B cell (primary cell): Measurements from ENCODE around the gene UCHL3. TPM values are rescaled to one million over a fixed set of nuclear protein-coding genes. Genes with fewer than 3 reads are reported as not detected.

ENCODE experiments used
- ATAC-seq: fragments of 200-7000 bp; cut with Tn5 transposase; one replicate; pipeline ENCODE4 v1.10.0; 2021; ENCODE audit warnings: low read depth, mild to moderate bottlenecking, moderate number of reproducible peaks, moderate library complexity
- CTCF ChIA-PET: fragments of 350-600 bp; sonication (Branson Sonifier 250); formaldehyde crosslinking; loops from one replicate; lab custom pipeline; 2021; ENCODE audit warnings: antibody characterized with exemption, inconsistent platforms; lab: Charles Lee
- POLR2A ChIA-PET: fragments of 350-600 bp; sonication (Branson Sonifier 250); formaldehyde crosslinking; loops from one replicate; lab custom pipeline; 2021; ENCODE audit warnings: antibody characterized with exemption; lab: Charles Lee
- DNase-seq: peaks from one replicate; pipeline ENCODE4 v3.0.0; 2013
- H2AFZ ChIP-seq: 2 replicates; pipeline ENCODE4 v1.6.1; 2012; ENCODE audit warnings: mild to moderate bottlenecking, low read depth, low read length; ENCODE audit not compliant: insufficient read depth, poor library complexity, severe bottlenecking
- H3K27ac ChIP-seq, 2 donors: 1 replicate in 1 of 2; 2 replicates in 1 of 2; pipeline ENCODE4 v1.5.1; 2012 to 2013; ENCODE audit warnings: low read length in 2 of 2, mild to moderate bottlenecking in 2 of 2, moderate library complexity in 1 of 2
- H3K27me3 ChIP-seq, 4 experiments: fragments of 200-600 bp in 1 of 4; sonication (generic) in 1 of 4; replicated peaks in 1 of 4; 1 replicate in 2 of 4; 2 replicates in 2 of 4; pipeline versions ENCODE4 v1.6.1 to v1.7.0; 2013 to 2016; ENCODE audit warnings: low read length in 3 of 4, mild to moderate bottlenecking in 2 of 4, mixed read lengths in 1 of 4, moderate library complexity in 1 of 4; ENCODE audit not compliant: insufficient read depth in 4 of 4, control insufficient read depth in 3 of 4; ENCODE audit errors: control extremely low read depth in 1 of 4
- H3K36me3 ChIP-seq, 2 experiments: replicated peaks in 1 of 2; 1 replicate in 1 of 2; 2 replicates in 1 of 2; pipeline versions ENCODE4 v1.6.1 to v1.7.1; 2013; ENCODE audit warnings: low read length in 1 of 2; ENCODE audit not compliant: insufficient read depth in 2 of 2, control insufficient read depth in 1 of 2; ENCODE audit errors: control extremely low read depth in 1 of 2, extremely low read depth in 1 of 2
- H3K4me1 ChIP-seq, 2 donors: fragments of 200-600 bp in 1 of 2; sonication (generic) in 1 of 2; 1 replicate in 1 of 2; 2 replicates in 1 of 2; pipeline versions ENCODE4 v1.5.1 to v1.6.1; 2013 to 2017; ENCODE audit warnings: low read length in 2 of 2; ENCODE audit not compliant: control insufficient read depth in 2 of 2, insufficient read depth in 2 of 2
- H3K4me2 ChIP-seq: replicated peaks from 2 replicates; pipeline ENCODE3; 2012; ENCODE audit warnings: mild to moderate bottlenecking, low read depth, low read length; ENCODE audit not compliant: poor library complexity, severe bottlenecking
- H3K4me3 ChIP-seq, 5 experiments: fragments of 200-600 bp in 1 of 5; sonication (generic) in 1 of 5; 1 replicate in 3 of 5; 2 replicates in 2 of 5; pipeline versions ENCODE4 v1.5.1 to v1.7.0; 2011 to 2016; ENCODE audit warnings: low read length in 4 of 5, mild to moderate bottlenecking in 4 of 5, low read depth in 2 of 5, control low read depth in 1 of 5, moderate library complexity in 1 of 5; ENCODE audit not compliant: insufficient read depth in 1 of 5; ENCODE audit errors: control extremely low read depth in 1 of 5, extremely low read depth in 1 of 5
- H3K79me2 ChIP-seq: fragments of 200-600 bp; sonication (generic); one replicate; pipeline ENCODE4 v1.6.0; 2016; ENCODE audit warnings: low read length; ENCODE audit not compliant: control insufficient read depth, insufficient read depth
- H3K9ac ChIP-seq: fragments of 200-600 bp; sonication (generic); 2 replicates; pipeline ENCODE4 v1.6.1; 2017; ENCODE audit warnings: mild to moderate bottlenecking, low read length, moderate library complexity
- H3K9me3 ChIP-seq, 3 donors: one replicate each; pipeline versions ENCODE4 v1.6.1 to v1.7.1; 2013; ENCODE audit warnings: low read length in 2 of 3; ENCODE audit not compliant: control insufficient read depth in 2 of 3, insufficient read depth in 1 of 3; ENCODE audit errors: control extremely low read depth in 1 of 3
- H4K20me1 ChIP-seq: 2 replicates; pipeline ENCODE4 v1.6.0; 2012; ENCODE audit warnings: mild to moderate bottlenecking, low read length; ENCODE audit not compliant: insufficient read depth, control insufficient read depth, poor library complexity, severe bottlenecking
- H3K27ac Mint-ChIP-seq: one replicate; pipeline ENCODE4 v1.8.0; 2021; ENCODE audit warnings: mixed read lengths
- H3K27me3 Mint-ChIP-seq: one replicate; pipeline ENCODE4 v1.8.0; 2021; ENCODE audit warnings: mixed read lengths
- H3K4me1 Mint-ChIP-seq: one replicate; pipeline ENCODE4 v1.8.0; 2021; ENCODE audit warnings: mixed read lengths
- H3K4me3 Mint-ChIP-seq: one replicate; pipeline ENCODE4 v1.8.0; 2021; ENCODE audit warnings: mixed read lengths
- H3K9me3 Mint-ChIP-seq: one replicate; pipeline ENCODE4 v1.8.0; 2022; ENCODE audit warnings: mixed read lengths; ENCODE audit not compliant: insufficient read depth
- EZH2 ChIP-seq: IDR thresholded peaks from 2 replicates; pipeline ENCODE4 v1.6.1; 2012; ENCODE audit warnings: borderline replicate concordance, low read depth, mild to moderate bottlenecking, moderate library complexity, low read length; ENCODE audit not compliant: insufficient read depth, poor library complexity, severe bottlenecking
- WGBS: methylation state at CpG from one replicate; pipeline ENCODE4 v1.1.5; 2013; ENCODE audit warnings: missing lambda C conversion rate; ENCODE audit not compliant: insufficient coverage; 5-methylcytosine and 5-hydroxymethylcytosine counted together
- intact Hi-C: fragments of 100-400 bp; cut with micrococcal nuclease; formaldehyde crosslinking; loops from one replicate; pipeline ENCODE4 v1.10.0; 2022
- polyA plus RNA-seq: library from polyadenylated mRNA; depleted of rRNA; stranded (reverse); fragments of >200 nt; gene quantifications from 2 replicates; pipeline ENCODE4 v1.2.3, GENCODE V29; 2012
- total RNA-seq, 2 donors: library from RNA; stranded (reverse); fragments of 120-200 nt in 1 of 2; gene quantifications; 1 replicate in 1 of 2; 2 replicates in 1 of 2; pipeline versions ENCODE4 v1.2.3 to v1.2.4, GENCODE V29; 2013 to 2022
- TF ChIP-seq, protein P1 (sequence below): fragments of 200-600 bp; IDR thresholded peaks from one replicate; pipeline ENCODE4 v1.8.0; 2022; ENCODE audit warnings: antibody characterized with exemption, mild to moderate bottlenecking

Gene UCHL3
- total and polyA plus RNA-seq, 2 donors (not counting 1 experiment from before 2014, with no cell fraction given): 13.3 to 13.5 TPM

DNA sequence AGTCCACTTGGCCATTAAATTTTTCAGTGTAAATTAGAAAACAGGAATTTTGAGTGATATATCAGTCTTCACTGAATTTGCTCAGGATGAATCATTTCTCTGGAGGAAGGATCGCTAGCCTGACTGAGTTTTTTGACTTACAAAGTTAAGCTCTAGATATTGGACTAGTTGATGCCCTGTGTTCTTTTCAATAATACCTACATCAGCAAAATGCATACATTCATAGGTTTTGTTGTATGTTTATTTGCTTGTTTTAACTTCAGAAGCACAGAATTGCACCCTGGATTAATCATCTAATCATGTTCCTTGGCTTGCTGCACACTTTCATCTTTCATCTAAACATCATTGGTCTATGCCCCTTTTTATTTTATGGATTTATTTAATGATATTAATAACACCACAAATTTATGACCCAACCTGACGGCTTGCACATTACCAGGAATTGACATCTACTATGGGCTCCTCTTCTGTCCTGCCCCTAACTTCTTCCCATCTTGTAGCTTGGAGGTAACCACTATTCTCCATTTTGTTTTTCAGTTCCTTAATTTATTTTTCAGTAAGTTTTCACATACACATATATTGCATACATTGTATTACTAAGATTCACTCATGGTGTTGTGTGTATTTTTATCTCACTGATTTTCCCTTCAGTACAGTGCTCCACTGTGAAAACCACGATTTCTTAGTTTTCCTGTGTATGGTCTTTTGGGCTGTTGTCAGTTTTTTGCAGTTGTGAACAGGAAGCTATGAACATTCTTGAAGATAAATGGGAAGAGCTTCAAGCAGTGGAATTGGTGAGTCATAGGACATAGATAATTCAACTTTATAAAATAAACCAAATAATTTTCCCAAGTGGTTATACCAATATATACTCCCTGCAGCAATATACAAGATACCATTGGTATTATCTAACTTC, 35.3 kb upstream of the UCHL3 start:
- Histone ChIP-seq H3K9me3 (peaks cover 0 to 2% (median 0%) of the 10 kb centered on the region in 3 donors), H3K79me2 (no peaks in the 10 kb centered on the region), H3K4me1 (peaks cover 16 to 24% of the 10 kb centered on the region in 2 donors), H3K4me3 (no peak overlapping the region), H3K27me3 (no peaks in the 10 kb centered on the region), H4K20me1 (no peaks in the 10 kb centered on the region), H3K36me3 (no peaks in the 10 kb centered on the region), H3K4me2 (no peak overlapping the region), H2AFZ (no peak overlapping the region), H3K9ac (no peak overlapping the region), H3K27ac (no peak overlapping the region)
- ChIA-PET CTCF (no interaction called here), POLR2A (no interaction called here)
- ATAC-seq: no peak
- no peak overlapping the region for H3K4me3 Mint-ChIP-seq
- H3K27ac Mint-ChIP-seq: no peak overlapping the region
- TF ChIP-seq, protein P1, sequence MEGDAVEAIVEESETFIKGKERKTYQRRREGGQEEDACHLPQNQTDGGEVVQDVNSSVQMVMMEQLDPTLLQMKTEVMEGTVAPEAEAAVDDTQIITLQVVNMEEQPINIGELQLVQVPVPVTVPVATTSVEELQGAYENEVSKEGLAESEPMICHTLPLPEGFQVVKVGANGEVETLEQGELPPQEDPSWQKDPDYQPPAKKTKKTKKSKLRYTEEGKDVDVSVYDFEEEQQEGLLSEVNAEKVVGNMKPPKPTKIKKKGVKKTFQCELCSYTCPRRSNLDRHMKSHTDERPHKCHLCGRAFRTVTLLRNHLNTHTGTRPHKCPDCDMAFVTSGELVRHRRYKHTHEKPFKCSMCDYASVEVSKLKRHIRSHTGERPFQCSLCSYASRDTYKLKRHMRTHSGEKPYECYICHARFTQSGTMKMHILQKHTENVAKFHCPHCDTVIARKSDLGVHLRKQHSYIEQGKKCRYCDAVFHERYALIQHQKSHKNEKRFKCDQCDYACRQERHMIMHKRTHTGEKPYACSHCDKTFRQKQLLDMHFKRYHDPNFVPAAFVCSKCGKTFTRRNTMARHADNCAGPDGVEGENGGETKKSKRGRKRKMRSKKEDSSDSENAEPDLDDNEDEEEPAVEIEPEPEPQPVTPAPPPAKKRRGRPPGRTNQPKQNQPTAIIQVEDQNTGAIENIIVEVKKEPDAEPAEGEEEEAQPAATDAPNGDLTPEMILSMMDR: no peak
- TF ChIP-seq EZH2: no peak
- 100% methylated on average over 1 of the region's 3 CpGs for WGBS
- no peaks in the 10 kb centered on the region for H3K9me3 Mint-ChIP-seq
- H3K4me1 Mint-ChIP-seq: peaks cover 17% of the 10 kb centered on the region
- intact Hi-C loops: no loop called here
- H3K27me3 Mint-ChIP-seq: no peaks in the 10 kb centered on the region
- no peak for DNase-seq

DNA sequence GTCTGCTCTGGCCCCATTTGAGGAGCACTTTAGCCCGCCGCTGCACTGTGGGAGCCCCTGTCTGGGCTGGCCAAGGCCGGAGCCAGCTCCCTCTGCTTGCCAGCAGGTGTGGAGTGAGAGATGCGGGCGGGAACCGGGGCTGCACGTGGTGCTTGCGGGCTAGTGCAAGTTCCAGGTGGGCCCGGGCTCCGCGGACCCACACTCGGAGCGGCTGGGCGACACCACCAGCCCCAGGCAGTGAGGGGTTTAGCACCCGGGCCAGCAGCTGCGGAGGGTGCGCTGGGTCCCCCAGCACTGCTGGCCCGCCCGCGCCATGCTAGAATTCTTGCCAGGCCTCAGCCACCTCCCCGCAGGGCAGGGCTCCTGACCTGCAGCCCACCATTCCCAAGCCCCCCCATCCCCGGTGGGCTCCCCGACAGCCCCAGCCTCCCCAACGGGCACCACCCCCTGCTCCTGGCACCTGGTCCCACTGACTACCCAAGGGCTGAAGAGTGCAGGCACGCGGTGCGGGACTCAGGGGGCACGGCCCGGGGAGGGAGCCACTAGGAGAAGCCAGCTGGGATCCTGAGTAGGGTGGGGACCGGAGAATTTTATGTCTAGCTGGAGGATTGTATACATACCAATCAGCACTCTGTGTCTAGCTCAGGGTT, 31.0 kb upstream of the UCHL3 start:
- intact Hi-C loops: no loop called here
- POLR2A ChIA-PET: no interaction called here
- CTCF ChIA-PET: no interaction called here

More for the DNA sequence above, 31.0 kb upstream of the UCHL3 start:
- TF ChIP-seq, protein P1: no peak
- TF ChIP-seq EZH2: no peak
- Histone ChIP-seq H3K9ac (no peak overlapping the region), H4K20me1 (no peaks in the 10 kb centered on the region), H3K36me3 (no peaks in the 10 kb centered on the region), H3K4me1 (peaks cover 0 to 3% of the 10 kb centered on the region in 2 donors), H3K79me2 (no peaks in the 10 kb centered on the region), H3K4me2 (no peak overlapping the region), H3K9me3 (peaks cover 0 to 13% (median 2%) of the 10 kb centered on the region in 3 donors), H3K27ac (no peak overlapping the region), H3K4me3 (no peak overlapping the region), H2AFZ (no peak overlapping the region), H3K27me3 (no peaks in the 10 kb centered on the region)
- Mint-ChIP-seq H3K9me3 (peaks cover 4% of the 10 kb centered on the region), H3K4me3 (no peak overlapping the region), H3K27me3 (no peaks in the 10 kb centered on the region), H3K27ac (no peak overlapping the region), H3K4me1 (peaks cover 7% of the 10 kb centered on the region)
- ATAC-seq (no peak), DNase-seq (no peak)
- 97% methylated on average over 23 of the region's 30 CpGs for WGBS
